ENCODE results near the gene STOML2.

STOML2 gene

GRCh38 chr9:35056571-35057270 lies 46.2 kb downstream of the STOML2 start:
- H3K9ac ChIP-seq (ENCODE audit: low read length) = no peak overlapping the region
- H3F3A ChIP-seq (ENCODE audit: insufficient read depth) = peaks cover 6% of the 10 kb centered on the region; the same call in 1 of the 2 replicates
- no peaks in the 10 kb centered on the region for H3K9me2 ChIP-seq (replicated peaks; ENCODE audit: insufficient read depth, low read length)
- no peak overlapping the region for H3K27ac ChIP-seq (ENCODE audit: low read depth, low read length)
- no peaks in the 10 kb centered on the region for H3K27me3 ChIP-seq (ENCODE audit: low read length)
- H4K20me1 ChIP-seq (ENCODE audit: low read depth, low read length) = no peaks in the 10 kb centered on the region
- H3K9me3 ChIP-seq (ENCODE audit: insufficient read depth, low read length) = no peaks in the 10 kb centered on the region
- H2AFZ ChIP-seq (ENCODE audit: low read depth, low read length, severe bottlenecking) = no peak overlapping the region
- no peaks in the 10 kb centered on the region for H3K79me2 ChIP-seq (ENCODE audit: insufficient read depth, low read length)
- H3K36me3 ChIP-seq (ENCODE audit: low read length) = peaks cover 45% of the 10 kb centered on the region
- no peak overlapping the region for H3K4me2 ChIP-seq (ENCODE audit: low read depth, low read length, poor library complexity, severe bottlenecking)
- H3K4me3 ChIP-seq (ENCODE audit: insufficient read depth, low read length, poor library complexity, severe bottlenecking) = no peak overlapping the region
- TF ChIP-seq CTCF (IDR thresholded peaks at IDR 0.05; ENCODE audit: insufficient read depth, low read length, poor library complexity, severe bottlenecking) (no peak), EZH2phosphoT487 (conservative IDR thresholded peaks at IDR 0.05; ENCODE audit: low read length) (no peak)

GRCh38 chr9:35054871-35055644 lies 47.9 kb downstream of the STOML2 start:
- Histone ChIP-seq H3F3A (ENCODE audit: insufficient read depth) (peaks cover 6% of the 10 kb centered on the region; the same call in 1 of the 2 replicates), H3K27ac (ENCODE audit: low read depth, low read length) (no peak overlapping the region), H4K20me1 (ENCODE audit: low read depth, low read length) (no peaks in the 10 kb centered on the region)

GRCh38 chr9:35054185-35054835 lies 48.6 kb downstream of the STOML2 start:
- Histone ChIP-seq H3K79me2 (ENCODE audit: insufficient read depth, low read length) (no peaks in the 10 kb centered on the region), H3K9ac (ENCODE audit: low read length) (no peak overlapping the region), H3K9me2 (replicated peaks; ENCODE audit: insufficient read depth, low read length) (no peaks in the 10 kb centered on the region), H4K20me1 (ENCODE audit: low read depth, low read length) (no peaks in the 10 kb centered on the region), H3K27me3 (ENCODE audit: low read length) (no peaks in the 10 kb centered on the region), H2AFZ (ENCODE audit: low read depth, low read length, severe bottlenecking) (no peak overlapping the region), H3K27ac (ENCODE audit: low read depth, low read length) (no peak overlapping the region), H3K9me3 (ENCODE audit: insufficient read depth, low read length) (no peaks in the 10 kb centered on the region), H3K4me3 (ENCODE audit: insufficient read depth, low read length, poor library complexity, severe bottlenecking) (no peak overlapping the region), H3K36me3 (ENCODE audit: low read length) (peaks cover 23% of the 10 kb centered on the region; the same call in 1 of the 2 replicates), H3K4me2 (ENCODE audit: low read depth, low read length, poor library complexity, severe bottlenecking) (no peak overlapping the region), H3F3A (ENCODE audit: insufficient read depth) (peaks cover 6% of the 10 kb centered on the region; the same call in 1 of the 2 replicates)
- no peak for TF ChIP-seq CTCF (IDR thresholded peaks at IDR 0.05; ENCODE audit: insufficient read depth, low read length, poor library complexity, severe bottlenecking)
- no peak for TF ChIP-seq EZH2phosphoT487 (conservative IDR thresholded peaks at IDR 0.05; ENCODE audit: low read length)

More at GRCh38 chr9:35054871-35055644, 47.9 kb downstream of the STOML2 start:
- Histone ChIP-seq H3K79me2 (ENCODE audit: insufficient read depth, low read length) (no peaks in the 10 kb centered on the region), H2AFZ (ENCODE audit: low read depth, low read length, severe bottlenecking) (no peak overlapping the region), H3K4me3 (ENCODE audit: insufficient read depth, low read length, poor library complexity, severe bottlenecking) (no peak overlapping the region), H3K9me2 (replicated peaks; ENCODE audit: insufficient read depth, low read length) (no peaks in the 10 kb centered on the region), H3K27me3 (ENCODE audit: low read length) (no peaks in the 10 kb centered on the region), H3K4me2 (ENCODE audit: low read depth, low read length, poor library complexity, severe bottlenecking) (no peak overlapping the region), H3K9ac (ENCODE audit: low read length) (no peak overlapping the region), H3K36me3 (ENCODE audit: low read length) (peaks cover 29% of the 10 kb centered on the region; the same call in 1 of the 2 replicates), H3K9me3 (ENCODE audit: insufficient read depth, low read length) (no peaks in the 10 kb centered on the region)
- TF ChIP-seq CTCF (IDR thresholded peaks at IDR 0.05; ENCODE audit: insufficient read depth, low read length, poor library complexity, severe bottlenecking) (no peak), EZH2phosphoT487 (conservative IDR thresholded peaks at IDR 0.05; ENCODE audit: low read length) (no peak)
